ENCODE results near the gene RAB35. TPM values are rescaled to one million over a fixed set of nuclear protein-coding genes. Genes with fewer than 3 reads are reported as not detected.

Gene RAB35
- total RNA-seq (27.5 and 33.4 TPM in 2 replicates), polyA plus RNA-seq (20.6 and 25.4 TPM in 2 replicates)

DNA sequence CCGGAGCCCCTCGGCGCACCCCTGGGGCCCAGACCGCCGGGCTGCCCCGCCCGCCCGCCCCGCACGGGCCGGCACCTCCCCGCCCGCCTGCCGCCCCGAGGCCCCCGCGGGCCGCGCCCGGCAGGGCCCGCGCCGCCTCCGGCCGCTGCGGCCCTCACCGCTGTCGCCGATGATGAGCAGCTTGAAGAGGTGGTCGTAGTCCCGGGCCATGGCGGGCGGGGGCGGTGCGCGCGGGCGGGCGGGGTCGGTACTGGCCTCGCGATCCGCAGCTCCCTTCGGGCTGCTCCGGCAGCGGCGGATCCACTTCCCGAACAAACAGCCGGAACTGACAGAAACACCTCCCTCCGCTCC is at the start of gene RAB35:
Gene RAB35, minus strand, starts transcription at position 313 of the 351 bp plus-strand sequence. Its CDS starts 103 bp downstream, at position 210.
- Histone ChIP-seq H3K9me3 (ENCODE audit: low read depth) (no peaks in the 10 kb centered on the region), H3K36me3 (no peaks in the 10 kb centered on the region), H3K27me3 (no peaks in the 10 kb centered on the region), H3K4me3 (peak within 1 kb of the TSS; percentile 88), H3K27ac (peak within 1 kb of the TSS; percentile 89), H3K4me1 (ENCODE audit: low read depth) (peaks cover 6% of the 10 kb centered on the region)
- no peak for DNase-seq (ENCODE audit: low read depth in 1 of 2, low spot score in 1 of 2)
- TF ChIP-seq CTCF (IDR thresholded peaks at IDR 0.05; ENCODE audit: low read depth, low read length), result no peak

GRCh38 chr12:120164293-120164692 is 47.7 kb upstream of the RAB35 start:
- Histone ChIP-seq H3K9me3 (ENCODE audit: low read depth) (no peaks in the 10 kb centered on the region), H3K4me3 (no peak overlapping the region), H3K27me3 (no peaks in the 10 kb centered on the region), H3K27ac (no peak overlapping the region), H3K4me1 (ENCODE audit: low read depth) (no peaks in the 10 kb centered on the region), H3K36me3 (peaks cover 56% of the 10 kb centered on the region)
- no peak for DNase-seq (ENCODE audit: low read depth in 1 of 2, low spot score in 1 of 2)
- no peak for TF ChIP-seq CTCF (IDR thresholded peaks at IDR 0.05; ENCODE audit: low read depth, low read length)

GRCh38 chr12:120162763-120163162 is 46.2 kb upstream of the RAB35 start:
- Histone ChIP-seq H3K36me3 (peaks cover 53% of the 10 kb centered on the region), H3K4me3 (no peak overlapping the region), H3K9me3 (ENCODE audit: low read depth) (no peaks in the 10 kb centered on the region), H3K27ac (no peak overlapping the region), H3K4me1 (ENCODE audit: low read depth) (no peaks in the 10 kb centered on the region), H3K27me3 (no peaks in the 10 kb centered on the region)
- TF ChIP-seq CTCF (IDR thresholded peaks at IDR 0.05; ENCODE audit: low read depth, low read length), result no peak
- DNase-seq (ENCODE audit: low read depth in 1 of 2, low spot score in 1 of 2), result no peak

GRCh38 chr12:120161852-120162251 is 45.3 kb upstream of the RAB35 start:
- H3K27me3 ChIP-seq, result no peaks in the 10 kb centered on the region
- DNase-seq (ENCODE audit: low read depth in 1 of 2, low spot score in 1 of 2), result no peak
- H3K4me1 ChIP-seq (ENCODE audit: low read depth), result no peaks in the 10 kb centered on the region
- no peak overlapping the region for H3K4me3 ChIP-seq
- no peak overlapping the region for H3K27ac ChIP-seq
- no peaks in the 10 kb centered on the region for H3K9me3 ChIP-seq (ENCODE audit: low read depth)
- no peak for TF ChIP-seq CTCF (IDR thresholded peaks at IDR 0.05; ENCODE audit: low read depth, low read length)
- H3K36me3 ChIP-seq, result peaks cover 55% of the 10 kb centered on the region

- Histone ChIP-seq H3K9me3 (ENCODE audit: low read depth) (no peaks in the 10 kb centered on the region), H3K36me3 (peaks cover 75% of the 10 kb centered on the region), H3K27ac (no peak overlapping the region), H3K4me1 (ENCODE audit: low read depth) (no peaks in the 10 kb centered on the region), H3K27me3 (no peaks in the 10 kb centered on the region), H3K4me3 (no peak overlapping the region)
- no peak for TF ChIP-seq CTCF (IDR thresholded peaks at IDR 0.05; ENCODE audit: low read depth, low read length)
- no peak for DNase-seq (ENCODE audit: low read depth in 1 of 2, low spot score in 1 of 2)
These were observed 43.1 kb upstream of the RAB35 start for GRCh38 chr12:120159509-120160237.
